KOPT-K1 (cell line): ENCODE results near the gene TRAPPC5.

Experiments used
- H3K27ac ChIP-seq: fragments of 200-600 bp; sonication (generic); 2 replicates; pipeline ENCODE4 v1.5.1; 2016; ENCODE audit warnings: antibody characterized with exemption, mild to moderate bottlenecking, low read depth, low read length; ENCODE audit not compliant: poor library complexity, severe bottlenecking
- H3K36me3 ChIP-seq: fragments of 200-600 bp; sonication (generic); 2 replicates; pipeline ENCODE4 v1.5.1; 2017; ENCODE audit warnings: antibody characterized with exemption, mild to moderate bottlenecking, low read length, moderate library complexity; ENCODE audit not compliant: insufficient read depth
- H3K9me3 ChIP-seq: fragments of 200-600 bp; sonication (generic); 2 replicates; pipeline ENCODE4 v1.5.1; 2017; ENCODE audit warnings: antibody characterized with exemption, low read length, mild to moderate bottlenecking; ENCODE audit not compliant: insufficient read depth, poor library complexity, severe bottlenecking

TRAPPC5 gene

GRCh38 chr19:7680606-7681339, at the start of gene TRAPPC5:
Gene TRAPPC5, plus strand, starts transcription at chr19:7680833. Its CDS starts 1,421 bp downstream, at chr19:7682254.
- Histone ChIP-seq H3K36me3 (peaks cover 19% of the 10 kb centered on the region), H3K27ac (peak within 1 kb of the TSS; percentile 83)

DNA sequence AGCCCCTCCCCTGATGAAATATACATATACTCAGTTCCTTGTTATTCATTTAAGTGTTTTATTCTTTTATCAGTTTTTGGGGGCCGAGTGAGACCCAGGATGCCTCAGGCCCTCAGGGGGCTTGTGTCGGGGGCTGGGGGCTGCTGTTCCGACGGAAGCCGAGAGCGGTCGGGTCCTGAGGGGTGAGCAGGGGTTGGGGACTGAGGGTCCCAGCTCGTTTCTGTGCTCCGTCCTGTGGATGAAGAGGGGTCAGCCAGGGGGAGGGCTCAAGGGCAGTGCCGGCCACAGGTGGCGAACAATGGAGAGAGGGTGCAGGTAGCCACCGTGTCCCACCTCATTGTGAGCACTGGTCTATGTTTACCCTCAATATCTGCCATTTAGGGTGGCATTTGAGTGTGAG, 49.1 kb upstream of the TRAPPC5 start:
- H3K36me3 ChIP-seq, result peaks cover 21% of the 10 kb centered on the region; the same call in 1 of the 2 replicates
- H3K27ac ChIP-seq, result no peak overlapping the region
- no peaks in the 10 kb centered on the region for H3K9me3 ChIP-seq

More at GRCh38 chr19:7680606-7681339, at the start of gene TRAPPC5:
- H3K9me3 ChIP-seq, result no peaks in the 10 kb centered on the region

GRCh38 chr19:7632340-7633203, 48.1 kb upstream of the TRAPPC5 start:
- peaks cover 11% of the 10 kb centered on the region; the same call in 1 of the 2 replicates for H3K36me3 ChIP-seq
- H3K27ac ChIP-seq, result no peak overlapping the region
- no peaks in the 10 kb centered on the region for H3K9me3 ChIP-seq

DNA sequence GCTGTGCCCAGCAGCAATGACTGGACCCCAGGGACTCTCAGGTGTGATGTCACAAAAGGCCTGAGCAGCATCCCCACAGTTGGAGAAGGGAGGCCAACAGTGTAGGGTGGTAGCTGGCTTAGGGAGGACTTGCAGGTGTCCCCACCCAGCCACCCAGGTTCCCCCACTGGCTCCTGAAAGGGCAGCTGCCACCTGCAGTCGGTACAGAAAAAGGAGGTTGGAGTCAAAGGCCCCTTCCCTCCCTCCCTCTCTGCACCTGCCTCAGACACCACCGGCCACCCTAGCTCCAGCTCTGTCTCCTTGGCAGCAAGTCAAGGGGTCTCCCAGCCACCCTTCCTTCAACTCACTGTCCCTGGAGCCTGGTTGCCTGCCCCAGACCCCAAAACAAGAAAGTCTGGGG, 46.9 kb upstream of the TRAPPC5 start, which contains the start of gene PCP2:
PCP2 (minus strand) TSS at position 22 of the 400 bp plus-strand sequence. CDS start 262 bp downstream, outside the sequence.
- H3K27ac ChIP-seq, result no peak within 1 kb of the TSS
- no peaks in the 10 kb centered on the region for H3K9me3 ChIP-seq
- peaks cover 10% of the 10 kb centered on the region; the same call in 1 of the 2 replicates for H3K36me3 ChIP-seq

GRCh38 chr19:7635670-7636069, 45.0 kb upstream of the TRAPPC5 start:
- Histone ChIP-seq H3K36me3 (peaks cover 19% of the 10 kb centered on the region; the same call in 1 of the 2 replicates), H3K9me3 (no peaks in the 10 kb centered on the region), H3K27ac (no peak overlapping the region)

- Histone ChIP-seq H3K36me3 (peaks cover 19% of the 10 kb centered on the region; the same call in 1 of the 2 replicates), H3K9me3 (no peaks in the 10 kb centered on the region), H3K27ac (no peak overlapping the region)
Measured at GRCh38 chr19:7636317-7636690, 44.3 kb upstream of the TRAPPC5 start.

DNA sequence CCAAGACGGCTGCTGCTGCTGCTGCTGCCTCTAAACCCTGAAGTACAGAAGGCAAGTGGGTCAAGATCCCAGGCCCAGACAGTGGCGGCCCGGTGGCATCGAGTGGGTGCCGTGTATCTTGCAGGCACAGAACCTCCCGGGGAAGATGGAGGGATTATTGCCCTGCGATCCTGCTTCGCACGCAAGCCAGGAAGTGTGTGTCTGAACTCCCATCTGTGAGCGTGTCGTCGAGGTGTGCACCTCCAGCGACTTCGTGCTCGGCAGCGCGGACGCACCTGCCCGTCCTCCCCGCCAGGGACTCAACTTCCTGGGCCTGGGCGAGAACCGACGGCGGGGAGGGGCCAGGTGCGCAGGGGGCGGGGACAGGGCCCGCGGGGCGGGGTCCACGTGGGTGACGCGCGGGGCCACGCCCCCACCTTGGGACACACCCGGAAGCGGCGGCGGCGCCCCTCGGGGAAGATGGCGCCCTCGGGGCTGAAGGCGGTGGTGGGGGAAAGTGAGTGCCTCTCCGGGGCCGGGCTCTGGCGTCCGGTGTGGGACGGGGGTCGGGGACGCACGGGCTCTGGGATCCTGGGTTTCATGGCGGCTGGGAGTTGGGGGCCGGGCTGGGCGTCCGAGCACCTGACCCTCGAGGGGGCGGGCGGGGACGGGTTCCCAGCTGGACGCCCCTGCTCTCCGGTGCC, 43.8 kb upstream of the TRAPPC5 start, which contains the start of gene STXBP2:
STXBP2 (plus strand) TSS at position 420 of the 683 bp plus-strand sequence; CDS start at position 460, 40 bp downstream.
- H3K9me3 ChIP-seq, result no peaks in the 10 kb centered on the region
- peak within 1 kb of the TSS; percentile 61 for H3K27ac ChIP-seq
- peaks cover 17% of the 10 kb centered on the region; the same call in 1 of the 2 replicates for H3K36me3 ChIP-seq

DNA sequence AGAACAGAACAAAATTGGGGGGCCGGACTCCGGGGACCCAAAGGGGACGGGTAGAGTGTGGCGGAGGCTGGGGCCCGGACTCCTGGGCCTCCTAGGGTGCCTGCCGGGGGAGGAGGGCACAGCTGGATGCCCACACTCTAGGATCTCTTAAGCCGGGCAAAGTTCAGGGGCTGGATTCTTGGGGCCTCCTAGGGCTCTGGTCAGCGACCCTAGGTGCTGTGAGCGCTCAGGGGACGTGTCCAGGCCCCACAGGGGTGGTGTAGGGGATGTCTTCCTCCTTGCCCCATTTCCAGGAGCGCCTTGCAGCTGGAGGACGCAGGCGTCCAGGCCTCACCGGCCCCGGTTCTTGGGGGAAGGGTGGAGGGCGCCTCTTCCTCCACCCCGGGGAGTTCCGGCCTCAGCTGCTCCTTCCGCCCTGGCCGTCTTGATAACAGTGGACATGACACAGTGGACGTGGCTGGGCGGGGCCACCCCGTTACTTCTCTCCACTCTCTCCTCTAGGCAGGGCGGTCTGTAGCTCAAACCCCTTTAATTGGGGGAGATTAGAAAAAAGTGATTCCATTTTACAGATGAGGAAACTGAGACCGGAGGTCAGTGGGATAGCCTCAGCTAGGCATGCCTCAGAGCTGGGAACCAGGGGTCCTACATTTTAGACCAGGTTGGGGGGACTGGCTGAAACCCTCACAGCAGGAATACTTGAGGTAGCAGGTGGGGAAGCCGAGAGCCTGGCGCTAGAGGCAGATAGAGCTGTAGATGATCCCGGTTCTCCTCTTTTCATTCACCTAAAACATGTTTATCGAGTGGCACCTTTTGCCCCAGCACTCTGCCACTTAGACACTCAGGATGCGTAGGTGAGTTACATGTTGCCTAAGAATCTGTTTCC, 43.0 kb upstream of the TRAPPC5 start:
- peaks cover 9% of the 10 kb centered on the region; the same call in 1 of the 2 replicates for H3K36me3 ChIP-seq
- H3K9me3 ChIP-seq, result no peaks in the 10 kb centered on the region
- H3K27ac ChIP-seq, result peak overlapping the region; percentile 61

DNA sequence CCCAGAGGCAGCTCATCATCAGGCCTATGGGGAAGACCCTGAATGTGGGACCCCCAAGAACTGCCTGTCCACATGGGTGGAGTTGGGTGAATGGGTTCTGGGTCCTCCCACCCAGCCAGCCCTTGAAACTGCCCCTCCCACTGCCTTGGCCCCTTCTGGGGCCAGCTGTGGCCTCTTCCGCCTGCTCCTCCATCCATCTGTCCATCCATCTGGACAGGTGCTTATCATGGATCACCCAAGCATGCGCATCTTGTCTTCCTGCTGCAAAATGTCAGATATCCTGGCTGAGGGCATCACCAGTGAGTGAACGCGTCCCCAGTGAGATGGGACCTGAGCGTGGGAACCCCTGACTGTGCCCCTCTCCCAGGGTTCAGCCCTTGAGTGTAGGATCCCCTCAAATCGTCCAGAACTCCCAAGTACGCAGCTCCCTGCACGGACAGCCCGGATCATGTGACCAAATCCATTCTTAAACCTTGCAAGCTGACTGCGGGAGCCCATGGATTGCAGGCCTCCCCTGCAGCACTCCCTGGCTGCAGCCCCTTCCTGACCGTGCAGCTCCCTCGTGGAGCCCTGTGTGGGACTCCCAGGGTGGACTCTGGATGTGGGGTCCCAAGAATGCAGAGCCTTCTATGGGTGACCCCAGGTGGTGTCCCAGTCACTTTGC, 41.7 kb upstream of the TRAPPC5 start:
- peaks cover 9% of the 10 kb centered on the region; the same call in 1 of the 2 replicates for H3K36me3 ChIP-seq
- no peak overlapping the region for H3K27ac ChIP-seq
- H3K9me3 ChIP-seq, result no peaks in the 10 kb centered on the region

DNA sequence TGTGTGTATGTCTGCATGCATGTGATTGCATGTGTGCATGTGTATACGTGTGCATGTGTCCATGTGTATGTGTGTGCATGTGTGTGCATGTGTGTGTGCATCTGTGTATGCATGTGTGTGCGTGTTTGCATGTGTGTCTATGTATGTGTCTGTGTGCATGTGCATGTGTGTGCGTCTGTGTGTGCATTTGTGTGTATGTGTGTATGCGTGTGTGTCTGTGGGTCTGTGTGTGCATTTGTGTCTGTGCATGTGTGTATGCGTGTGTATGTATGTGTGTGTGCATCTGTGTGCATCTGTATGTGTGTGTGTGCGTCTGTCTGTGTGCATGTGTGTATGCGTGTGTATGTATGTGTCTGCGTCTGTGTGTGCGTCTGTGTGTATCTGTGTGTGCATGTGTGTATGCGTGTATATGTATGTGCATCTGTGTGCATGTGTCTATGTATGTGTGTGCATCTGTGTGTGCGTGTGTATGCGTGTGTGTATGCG, 40.7 kb upstream of the TRAPPC5 start:
- Histone ChIP-seq H3K36me3 (peaks cover 17% of the 10 kb centered on the region; the same call in 1 of the 2 replicates), H3K9me3 (no peaks in the 10 kb centered on the region), H3K27ac (no peak overlapping the region)

- Histone ChIP-seq H3K9me3 (no peaks in the 10 kb centered on the region), H3K36me3 (peaks cover 18% of the 10 kb centered on the region; the same call in 1 of the 2 replicates), H3K27ac (no peak overlapping the region)
Measured at GRCh38 chr19:7640803-7641202, 39.8 kb upstream of the TRAPPC5 start.

- Histone ChIP-seq H3K36me3 (peaks cover 18% of the 10 kb centered on the region; the same call in 1 of the 2 replicates), H3K9me3 (no peaks in the 10 kb centered on the region), H3K27ac (no peak overlapping the region)
Measured at GRCh38 chr19:7641290-7642276, 39.0 kb upstream of the TRAPPC5 start.
